Kidney epithelial cell (primary cell): ENCODE measurements around the gene DDA1. TPM values are rescaled to one million over a fixed set of nuclear protein-coding genes. Genes with fewer than 3 reads are reported as not detected.

ENCODE experiments used
- DNase-seq: peaks from one replicate; pipeline ENCODE4 v3.0.0-alpha.2; 2010; ENCODE audit warnings: low read depth
- H3K27me3 ChIP-seq: 2 replicates; pipeline ENCODE4 v1.6.0; 2011; ENCODE audit warnings: low read length; ENCODE audit not compliant: control insufficient read depth, insufficient read depth
- H3K36me3 ChIP-seq: 2 replicates; pipeline ENCODE4 v1.5.1; 2011; ENCODE audit warnings: low read length; ENCODE audit not compliant: control insufficient read depth, insufficient read depth
- H3K4me3 ChIP-seq: 2 replicates; pipeline ENCODE4 v1.5.1; 2011; ENCODE audit warnings: low read depth, mild to moderate bottlenecking, control low read depth, low read length
- total RNA-seq: library from RNA; depleted of rRNA; stranded (reverse); fragments of >200 nt; gene quantifications from 2 replicates; pipeline ENCODE4 v1.2.3, GENCODE V29; 2015
- TF ChIP-seq, protein P1 (sequence below): IDR thresholded peaks from 2 replicates; pipeline ENCODE4 v1.5.1; 2011; ENCODE audit warnings: mild to moderate bottlenecking, moderate library complexity, low read length, control low read depth, inconsistent platforms; ENCODE audit not compliant: insufficient read depth, poor library complexity, severe bottlenecking

Gene DDA1
- total RNA-seq, 1 donor from 2014 or later = 73.4 TPM

GRCh38 chr19:17348700-17349099 lies 39.3 kb downstream of the DDA1 start:
- TF ChIP-seq, protein P1, sequence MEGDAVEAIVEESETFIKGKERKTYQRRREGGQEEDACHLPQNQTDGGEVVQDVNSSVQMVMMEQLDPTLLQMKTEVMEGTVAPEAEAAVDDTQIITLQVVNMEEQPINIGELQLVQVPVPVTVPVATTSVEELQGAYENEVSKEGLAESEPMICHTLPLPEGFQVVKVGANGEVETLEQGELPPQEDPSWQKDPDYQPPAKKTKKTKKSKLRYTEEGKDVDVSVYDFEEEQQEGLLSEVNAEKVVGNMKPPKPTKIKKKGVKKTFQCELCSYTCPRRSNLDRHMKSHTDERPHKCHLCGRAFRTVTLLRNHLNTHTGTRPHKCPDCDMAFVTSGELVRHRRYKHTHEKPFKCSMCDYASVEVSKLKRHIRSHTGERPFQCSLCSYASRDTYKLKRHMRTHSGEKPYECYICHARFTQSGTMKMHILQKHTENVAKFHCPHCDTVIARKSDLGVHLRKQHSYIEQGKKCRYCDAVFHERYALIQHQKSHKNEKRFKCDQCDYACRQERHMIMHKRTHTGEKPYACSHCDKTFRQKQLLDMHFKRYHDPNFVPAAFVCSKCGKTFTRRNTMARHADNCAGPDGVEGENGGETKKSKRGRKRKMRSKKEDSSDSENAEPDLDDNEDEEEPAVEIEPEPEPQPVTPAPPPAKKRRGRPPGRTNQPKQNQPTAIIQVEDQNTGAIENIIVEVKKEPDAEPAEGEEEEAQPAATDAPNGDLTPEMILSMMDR = no peak
- H3K36me3 ChIP-seq = no peaks in the 10 kb centered on the region
- DNase-seq = peak; percentile 26
- H3K27me3 ChIP-seq = peaks cover 8% of the 10 kb centered on the region
- H3K4me3 ChIP-seq = no peak overlapping the region

DNA sequence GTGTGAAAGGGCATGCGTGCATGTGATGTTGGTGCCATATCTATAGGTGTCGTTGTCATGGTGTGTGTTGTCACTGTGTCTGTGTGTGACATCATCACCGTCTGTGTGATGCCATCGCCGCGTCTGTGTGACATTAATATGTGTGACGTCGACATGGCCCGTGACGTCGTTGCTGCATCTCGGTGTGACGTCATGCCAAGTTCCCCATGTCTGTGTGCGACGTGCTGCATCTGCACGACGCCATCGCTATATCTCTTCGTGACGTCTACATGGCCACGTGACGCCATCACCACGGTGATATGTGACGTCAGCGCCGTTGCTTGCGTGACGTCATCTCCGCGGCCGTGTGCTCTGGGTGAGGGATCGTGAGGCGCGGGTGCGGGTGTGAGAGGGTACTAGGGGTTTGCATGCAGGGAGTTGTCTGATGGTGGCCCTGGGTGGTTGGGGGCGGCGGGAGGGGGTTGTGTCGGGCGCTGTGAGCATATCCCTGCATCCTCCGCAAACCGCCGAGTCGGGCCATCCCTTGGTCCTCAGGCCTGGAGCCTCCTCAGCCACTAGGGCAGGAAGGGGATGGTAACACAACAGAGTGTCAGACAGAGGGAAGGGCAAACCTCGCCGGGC lies 42.6 kb downstream of the DDA1 start:
- TF ChIP-seq, protein P1 = no peak
- no peak overlapping the region for H3K4me3 ChIP-seq
- no peaks in the 10 kb centered on the region for H3K36me3 ChIP-seq
- DNase-seq = no peak
- H3K27me3 ChIP-seq = peaks cover 8% of the 10 kb centered on the region

DNA sequence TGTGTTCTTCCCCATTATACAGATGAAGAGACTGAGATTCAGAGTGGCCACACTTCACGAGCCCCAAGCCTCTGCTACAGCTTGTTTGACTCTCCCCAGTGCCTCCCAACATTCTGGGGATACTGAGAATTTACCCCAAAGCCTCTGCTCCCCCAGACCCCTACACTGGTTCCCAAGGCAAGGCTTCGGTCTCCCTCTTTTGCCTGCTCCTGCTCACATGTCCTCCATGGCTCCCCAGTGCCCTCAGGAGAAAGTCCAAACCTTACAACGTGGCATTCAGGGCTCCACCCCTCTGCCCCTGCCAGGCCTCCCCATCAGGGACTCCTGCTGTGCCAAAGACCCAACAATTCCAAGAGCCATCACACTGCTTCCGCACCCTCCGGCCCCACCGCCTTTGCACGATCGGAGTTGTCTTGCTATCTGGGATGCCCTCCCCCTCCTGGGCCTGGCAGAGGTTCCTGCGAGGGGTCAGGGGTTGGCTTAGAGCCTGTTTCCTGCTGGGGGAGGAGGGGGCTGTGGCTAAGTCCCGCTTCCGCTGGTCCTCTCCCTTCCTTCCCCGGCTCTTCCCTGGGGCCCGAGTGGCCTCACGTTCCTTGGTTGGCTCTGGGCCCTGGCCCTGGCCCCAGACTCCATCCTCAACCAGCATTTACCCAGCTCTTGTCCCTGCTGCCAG lies 43.4 kb downstream of the DDA1 start:
- H3K36me3 ChIP-seq = no peaks in the 10 kb centered on the region
- TF ChIP-seq, protein P1 = no peak
- no peak overlapping the region for H3K4me3 ChIP-seq
- no peak for DNase-seq
- peaks cover 8% of the 10 kb centered on the region for H3K27me3 ChIP-seq

DNA sequence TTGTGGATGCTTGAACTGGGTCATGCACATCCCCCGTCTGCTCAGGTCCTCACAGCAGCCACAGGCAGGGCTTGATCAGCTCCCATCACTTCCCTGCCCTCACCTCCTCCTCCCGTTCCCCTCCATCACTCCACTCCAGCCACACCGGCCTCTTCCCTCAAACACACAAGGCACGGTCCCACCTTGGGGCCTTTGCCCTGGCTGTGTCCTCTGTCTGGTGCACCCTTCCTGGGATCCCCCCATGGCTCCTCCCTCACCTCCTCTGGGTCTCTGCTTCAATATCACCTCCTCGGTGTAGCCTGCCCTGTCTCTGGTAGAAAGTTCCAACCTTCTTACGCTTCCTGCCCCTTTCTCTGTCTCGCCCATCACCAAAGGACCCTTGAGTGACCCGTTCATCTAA lies 44.0 kb downstream of the DDA1 start:
- H3K4me3 ChIP-seq = no peak overlapping the region
- TF ChIP-seq, protein P1 = no peak
- H3K36me3 ChIP-seq = no peaks in the 10 kb centered on the region
- H3K27me3 ChIP-seq = peaks cover 8% of the 10 kb centered on the region
- DNase-seq = no peak

DNA sequence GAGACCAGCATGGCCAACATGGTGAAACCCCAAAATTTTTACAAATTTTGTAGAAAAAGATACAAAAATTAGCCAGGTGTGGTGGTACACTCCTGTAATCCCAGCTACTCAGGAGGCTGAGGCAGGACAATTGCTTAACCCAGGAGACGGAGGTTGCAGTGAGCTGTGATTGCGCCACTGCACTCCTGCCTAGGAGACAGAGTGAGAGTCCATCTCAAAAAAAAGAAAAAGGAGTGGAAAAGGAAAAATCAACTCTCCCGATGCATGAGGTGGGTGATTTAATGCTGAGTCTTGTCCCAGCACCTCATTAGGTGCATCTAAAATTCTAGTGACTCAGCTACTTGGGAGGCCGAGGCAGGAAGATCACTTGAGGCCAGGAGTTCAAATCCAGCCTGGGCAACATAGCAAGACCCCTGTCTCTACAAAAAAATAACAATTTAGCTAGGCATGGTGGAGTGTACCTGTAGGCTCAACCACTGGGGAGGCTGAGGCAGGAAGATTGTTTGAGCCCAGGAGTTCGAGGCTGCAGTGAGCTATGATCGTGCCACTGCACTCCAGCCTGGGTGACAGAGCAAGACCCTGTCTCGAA lies 47.8 kb downstream of the DDA1 start:
- TF ChIP-seq, protein P1 = no peak
- no peak for DNase-seq
- Histone ChIP-seq H3K27me3 (peaks cover 3% of the 10 kb centered on the region), H3K4me3 (no peak overlapping the region), H3K36me3 (no peaks in the 10 kb centered on the region)
